ENCODE data around the gene ANKRD33B.

- TF ChIP-seq POLR2A (IDR thresholded peaks at IDR 0.05) (no peak), CTCF (IDR thresholded peaks at IDR 0.05) (no peak)
Observed at GRCh38 chr5:10543585-10544040, 20.3 kb upstream of the ANKRD33B start.
